ENCODE results near the gene TMEM131. TPM values are rescaled to one million over a fixed set of nuclear protein-coding genes. Genes with fewer than 3 reads are reported as not detected.

Gene TMEM131
- total RNA-seq, 6 donors from 2014 or later: 30.5 to 67.5 (median 39.7) TPM

- no peaks in the 10 kb centered on the region for H3K9me3 ChIP-seq
- ATAC-seq (ENCODE audit: low FRiP score in 2 of 2) (no peak), DNase-seq (no peak)
- H3K36me3 ChIP-seq: no peaks in the 10 kb centered on the region
- H3K27me3 ChIP-seq: no peaks in the 10 kb centered on the region
- TF ChIP-seq POLR2A (IDR thresholded peaks at IDR 0.05) (no peak), CTCF (IDR thresholded peaks at IDR 0.05) (no peak), EP300 (IDR thresholded peaks at IDR 0.05) (no peak), POLR2AphosphoS5 (IDR thresholded peaks at IDR 0.05) (no peak)
- H3K4me3 ChIP-seq: no peak overlapping the region
- no peaks in the 10 kb centered on the region for H3K4me1 ChIP-seq
- WGBS, 2 donors: 89 to 95% methylated on average over 6 of the region's 6 CpGs
- no peak overlapping the region for H3K27ac ChIP-seq
Measured at GRCh38 chr2:97722227-97722626, 273.5 kb downstream of the TMEM131 start.

GRCh38 chr2:97720746-97721145, 275.0 kb downstream of the TMEM131 start:
- no peak for DNase-seq
- no peaks in the 10 kb centered on the region for H3K9me3 ChIP-seq
- no peaks in the 10 kb centered on the region for H3K36me3 ChIP-seq
- no peak for ATAC-seq (ENCODE audit: low FRiP score in 2 of 2)
- no peak overlapping the region for H3K4me3 ChIP-seq
- TF ChIP-seq POLR2AphosphoS5 (IDR thresholded peaks at IDR 0.05) (no peak), POLR2A (IDR thresholded peaks at IDR 0.05) (no peak), CTCF (IDR thresholded peaks at IDR 0.05) (no peak), EP300 (IDR thresholded peaks at IDR 0.05) (no peak)
- H3K27me3 ChIP-seq: no peaks in the 10 kb centered on the region
- H3K27ac ChIP-seq: no peak overlapping the region
- WGBS, 2 donors: 56 to 61% methylated on average over 2 of the region's 2 CpGs
- H3K4me1 ChIP-seq: no peaks in the 10 kb centered on the region

DNA sequence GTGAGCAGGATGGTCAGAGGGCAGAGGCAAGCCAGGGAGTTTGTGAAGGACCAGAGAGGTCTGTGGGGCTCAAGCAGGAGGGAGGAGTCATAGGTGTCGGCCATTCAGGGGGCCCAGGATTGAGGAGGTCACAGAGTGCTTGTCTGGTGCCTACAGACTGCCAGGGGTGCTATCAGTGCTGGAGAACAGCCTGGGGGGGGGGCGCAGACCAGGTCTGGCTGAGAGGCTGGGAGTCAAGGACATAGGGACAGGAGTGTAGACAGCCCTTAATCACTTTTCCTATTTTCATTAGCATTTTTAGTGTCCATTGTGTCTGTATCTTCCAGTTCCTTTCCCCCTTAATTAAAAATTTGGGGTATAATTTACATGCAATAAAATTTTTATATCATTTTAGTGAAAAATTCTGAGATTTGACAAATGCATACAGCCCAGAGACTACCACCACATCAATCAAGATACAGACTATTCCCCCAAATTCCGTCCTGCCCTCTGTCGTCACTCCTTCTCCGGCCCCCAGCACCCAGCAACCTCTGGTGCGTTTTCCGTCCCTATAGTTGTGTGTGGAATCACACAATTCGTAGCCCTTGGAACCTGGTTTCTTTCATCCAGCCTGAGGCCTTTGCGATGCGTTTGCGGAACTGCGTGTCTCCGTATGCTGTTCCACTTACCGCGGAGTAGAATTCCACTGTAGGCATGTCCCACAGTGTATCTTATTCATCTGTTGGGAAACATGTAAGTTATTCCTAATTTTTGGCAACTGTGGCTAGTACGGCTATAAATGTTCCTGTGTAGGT, 276.2 kb downstream of the TMEM131 start:
- H3K36me3 ChIP-seq: no peaks in the 10 kb centered on the region
- ATAC-seq (ENCODE audit: low FRiP score in 2 of 2): no peak
- peak overlapping the region in 1 of 4 donors; percentile 23 for H3K27ac ChIP-seq
- H3K9me3 ChIP-seq: no peaks in the 10 kb centered on the region
- TF ChIP-seq POLR2A (IDR thresholded peaks at IDR 0.05): no peak
- whole genome bisulfite sequencing, 2 donors: 92 to 95% methylated on average over 16 of the region's 16 CpGs
- H3K4me3 ChIP-seq: no peak overlapping the region
- DNase-seq: no peak
- no peaks in the 10 kb centered on the region for H3K27me3 ChIP-seq
- H3K4me1 ChIP-seq: no peaks in the 10 kb centered on the region

DNA sequence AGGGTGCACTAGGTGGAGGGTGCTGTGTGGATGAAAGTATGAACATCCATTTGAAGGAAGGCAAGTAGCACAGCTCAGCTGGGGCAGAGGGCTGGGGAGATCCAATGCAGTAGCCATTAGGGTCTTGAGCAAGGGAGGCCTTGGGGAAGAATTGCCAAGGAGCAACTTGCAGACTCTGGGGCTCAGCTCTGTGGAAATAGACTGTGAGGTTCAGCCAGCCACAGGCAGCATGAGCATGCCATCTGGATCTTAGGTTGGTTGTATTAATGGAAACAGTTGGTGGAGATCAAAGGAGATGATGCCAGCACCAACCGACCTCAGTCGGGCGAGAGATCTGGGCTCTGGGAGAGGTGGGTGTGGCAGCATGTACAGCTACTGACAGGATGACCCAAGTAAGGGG, 276.8 kb downstream of the TMEM131 start:
- Histone ChIP-seq H3K4me1 (no peaks in the 10 kb centered on the region), H3K27ac (no peak overlapping the region), H3K36me3 (no peaks in the 10 kb centered on the region), H3K9me3 (no peaks in the 10 kb centered on the region), H3K27me3 (no peaks in the 10 kb centered on the region), H3K4me3 (no peak overlapping the region)
- TF ChIP-seq POLR2AphosphoS5 (IDR thresholded peaks at IDR 0.05): no peak
- TF ChIP-seq EP300 (IDR thresholded peaks at IDR 0.05): no peak
- no peak for TF ChIP-seq POLR2A (IDR thresholded peaks at IDR 0.05)
- TF ChIP-seq CTCF (IDR thresholded peaks at IDR 0.05): no peak
- no peak for ATAC-seq (ENCODE audit: low FRiP score in 2 of 2)
- 48 to 79% methylated on average over 3 of the region's 3 CpGs for WGBS, 2 donors
- no peak for DNase-seq

DNA sequence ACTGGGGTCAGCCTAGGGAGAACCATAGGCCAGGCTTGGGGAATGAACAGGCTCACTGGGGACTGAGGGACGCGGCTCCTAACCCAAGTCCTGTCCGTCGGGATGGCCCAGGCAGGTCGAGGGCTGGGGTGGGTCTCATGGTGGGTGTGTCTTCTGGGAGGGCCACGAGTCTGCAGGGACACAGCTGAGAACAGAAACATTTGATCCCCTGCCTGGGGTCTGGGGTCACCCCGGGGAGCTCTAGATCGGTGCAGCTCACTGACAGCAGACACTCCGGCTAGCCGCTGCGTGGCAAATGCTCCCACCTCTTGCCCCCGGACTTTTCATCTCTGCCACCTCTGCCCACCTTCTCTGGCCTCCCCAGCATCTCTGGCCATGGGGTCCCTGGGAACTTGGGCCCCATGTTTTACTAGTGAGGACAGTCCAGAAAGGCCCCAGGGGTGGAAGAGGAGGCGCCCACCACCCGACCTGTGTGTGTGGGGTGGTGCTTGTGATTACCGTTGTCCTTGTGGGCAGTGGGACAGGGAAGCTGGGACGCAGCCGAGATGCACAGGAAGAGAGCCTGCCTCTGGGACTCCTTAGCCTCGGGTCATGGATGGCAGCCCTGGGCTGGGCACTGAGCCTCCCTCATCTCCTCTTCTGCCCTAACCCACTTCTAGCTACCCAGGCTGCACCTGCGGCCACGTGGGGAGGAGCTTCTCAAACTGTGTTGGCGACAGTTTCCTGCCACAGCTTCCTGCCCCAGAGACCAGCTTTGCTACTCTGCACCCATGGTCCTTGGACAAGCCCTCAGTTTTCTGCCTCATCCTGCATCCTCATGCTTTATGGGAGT, 277.5 kb downstream of the TMEM131 start:
- TF ChIP-seq EP300 (IDR thresholded peaks at IDR 0.05): no peak
- no peak for TF ChIP-seq POLR2AphosphoS5 (IDR thresholded peaks at IDR 0.05)
- TF ChIP-seq POLR2A (IDR thresholded peaks at IDR 0.05): no peak
- no peak for TF ChIP-seq CTCF (IDR thresholded peaks at IDR 0.05)
- Histone ChIP-seq H3K4me1 (no peaks in the 10 kb centered on the region), H3K27ac (peak overlapping the region in 2 of 4 donors; percentile 42 to 46), H3K36me3 (no peaks in the 10 kb centered on the region), H3K9me3 (no peaks in the 10 kb centered on the region), H3K27me3 (no peaks in the 10 kb centered on the region), H3K4me3 (peak overlapping the region in 1 of 4 donors; percentile 6)
- WGBS, 2 donors: 72 to 78% methylated on average over 12 to 21 of the region's 21 CpGs
- peak; percentile 49 to 58 for DNase-seq
- no peak for ATAC-seq (ENCODE audit: low FRiP score in 2 of 2)

Measured in upper lobe of left lung (tissue), 6 donors.